Activated CD8-positive, alpha-beta memory T cell treated with anti-CD3 and anti-CD28 coated beads for 24 hours (primary cell): Measurements from ENCODE around the gene TAS2R42.
A peak's percentile ranks its signal among the peaks of the same experiment; 100 is the strongest.

Source experiments
- DNase-seq: peaks from one replicate; pipeline ENCODE4 v3.0.0-alpha.2; 2020

Gene TAS2R42, protein sequence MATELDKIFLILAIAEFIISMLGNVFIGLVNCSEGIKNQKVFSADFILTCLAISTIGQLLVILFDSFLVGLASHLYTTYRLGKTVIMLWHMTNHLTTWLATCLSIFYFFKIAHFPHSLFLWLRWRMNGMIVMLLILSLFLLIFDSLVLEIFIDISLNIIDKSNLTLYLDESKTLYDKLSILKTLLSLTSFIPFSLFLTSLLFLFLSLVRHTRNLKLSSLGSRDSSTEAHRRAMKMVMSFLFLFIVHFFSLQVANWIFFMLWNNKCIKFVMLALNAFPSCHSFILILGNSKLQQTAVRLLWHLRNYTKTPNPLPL

DNA sequence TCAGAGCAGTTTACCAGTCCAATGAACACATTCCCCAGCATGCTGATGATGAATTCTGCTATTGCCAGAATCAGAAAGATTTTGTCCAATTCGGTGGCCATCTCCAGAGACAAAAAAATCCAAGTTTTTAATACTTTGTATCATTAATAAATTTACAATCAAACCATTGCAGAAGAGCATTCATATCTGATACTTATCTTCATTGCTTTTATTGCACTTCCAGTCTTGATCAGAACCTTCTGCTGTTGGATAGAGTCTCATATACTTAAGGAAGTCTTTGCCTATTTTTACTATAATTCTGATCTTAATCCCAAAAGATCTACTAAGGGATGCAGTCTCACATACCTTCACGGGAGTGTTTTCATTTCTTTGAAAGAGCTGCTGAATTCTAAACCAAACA lies at the start of gene TAS2R42:
TAS2R42 (minus strand) TSS at position 101 of the 400 bp plus-strand sequence; CDS start at position 101, 0 bp downstream.
- no peak for DNase-seq

DNA sequence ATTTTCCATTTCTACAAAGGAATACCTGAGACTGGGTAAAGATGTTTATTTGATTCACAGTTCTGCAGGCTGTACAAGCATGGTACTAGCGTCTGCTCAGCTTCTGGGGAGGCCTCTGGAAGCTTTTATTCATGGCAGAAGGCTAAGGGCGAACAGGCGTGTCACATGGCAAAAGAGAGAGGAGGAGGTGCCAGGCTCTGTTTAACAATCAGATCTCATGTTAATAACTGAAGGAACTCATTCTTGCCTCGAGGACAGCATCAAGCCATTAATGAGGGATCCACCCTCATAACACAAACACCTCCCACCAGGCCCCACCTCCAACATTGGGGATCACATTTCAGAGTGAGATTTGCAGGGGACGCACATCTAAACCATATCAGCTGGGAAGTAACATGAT lies 46.8 kb upstream of the TAS2R42 start:
- no peak for DNase-seq

DNA sequence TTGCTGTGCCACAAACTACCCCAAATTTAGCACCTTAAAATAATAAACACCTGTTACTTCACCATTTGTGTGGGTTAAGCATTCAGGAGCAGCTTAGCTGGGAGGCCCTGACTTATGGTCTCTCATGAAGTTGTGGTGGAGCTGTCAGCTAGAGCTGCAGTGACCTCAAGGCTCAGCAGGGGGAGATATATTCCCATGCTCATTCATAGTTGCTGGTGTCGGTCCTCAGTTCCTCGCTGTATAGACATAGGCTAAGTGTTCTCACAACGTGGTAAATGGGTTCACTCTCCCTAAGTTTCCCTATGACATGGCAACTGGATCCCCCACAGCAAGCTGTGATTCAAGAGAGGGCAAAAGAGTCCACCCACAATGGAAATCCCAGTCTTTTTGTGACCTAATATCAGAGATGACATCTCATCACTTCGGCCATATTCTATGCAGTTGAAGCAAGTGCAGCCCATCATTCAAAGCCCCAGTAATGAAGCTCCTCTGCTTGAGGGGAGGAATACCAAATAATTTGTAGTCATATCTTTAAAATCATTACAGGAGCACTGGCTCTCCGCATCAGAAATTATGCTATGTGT lies 41.7 kb upstream of the TAS2R42 start:
- DNase-seq, result no peak

DNA sequence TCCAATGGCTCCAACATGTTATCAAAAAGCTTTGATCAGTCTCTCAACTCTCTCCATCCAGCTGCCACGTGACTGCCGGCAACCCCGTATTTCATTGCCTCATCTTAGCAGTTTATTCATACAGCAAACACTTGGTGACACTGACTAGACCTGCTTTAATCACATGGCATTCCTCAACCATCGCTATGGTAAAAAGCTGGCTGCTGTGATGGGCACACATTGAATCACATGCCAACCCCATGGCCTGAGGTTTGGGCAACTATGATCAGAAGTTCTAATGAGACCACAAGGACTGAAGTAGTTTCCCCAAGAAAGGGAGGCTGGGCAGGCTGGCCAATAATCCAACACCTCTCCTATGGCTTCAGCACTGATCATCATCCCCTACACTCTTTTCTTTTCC lies 40.6 kb upstream of the TAS2R42 start:
- no peak for DNase-seq

DNA sequence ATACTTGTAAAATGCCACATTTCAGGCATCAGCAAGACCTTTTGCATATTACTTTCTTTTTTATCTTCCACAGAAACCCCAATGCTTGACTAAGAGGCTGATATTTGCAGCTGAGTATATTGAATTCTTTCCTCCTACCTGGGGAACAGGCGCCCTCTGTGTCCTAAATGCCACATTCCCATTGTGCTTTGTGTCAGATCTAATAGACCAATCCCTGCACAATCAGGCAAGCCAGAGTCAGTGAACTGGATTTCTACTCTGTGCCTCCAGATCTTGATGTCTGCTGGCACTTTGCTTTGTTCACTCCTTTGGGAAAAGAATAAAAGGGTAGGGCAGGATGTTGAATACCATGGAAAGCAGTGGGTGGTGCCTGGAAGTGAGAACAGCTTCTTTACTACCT lies 22.4 kb upstream of the TAS2R42 start:
- no peak for DNase-seq

DNA sequence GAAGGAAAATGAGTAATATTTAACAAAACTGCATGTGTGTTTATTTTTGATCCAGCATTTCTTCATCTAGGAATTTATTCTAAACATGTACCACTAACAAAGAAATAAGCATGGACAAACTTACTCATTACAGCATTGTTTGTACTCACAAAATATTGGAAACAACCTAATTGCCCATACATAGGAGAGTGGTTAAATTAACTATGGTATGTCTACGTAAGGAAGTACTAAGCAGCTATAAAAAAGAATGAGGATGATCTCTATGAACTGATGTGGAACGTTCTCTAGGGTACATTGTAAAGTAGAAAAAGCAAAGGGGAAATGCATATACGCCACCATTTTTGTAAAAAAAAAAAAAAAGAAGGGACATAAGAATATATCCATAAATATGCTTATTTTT lies 17.4 kb upstream of the TAS2R42 start:
- no peak for DNase-seq

DNA sequence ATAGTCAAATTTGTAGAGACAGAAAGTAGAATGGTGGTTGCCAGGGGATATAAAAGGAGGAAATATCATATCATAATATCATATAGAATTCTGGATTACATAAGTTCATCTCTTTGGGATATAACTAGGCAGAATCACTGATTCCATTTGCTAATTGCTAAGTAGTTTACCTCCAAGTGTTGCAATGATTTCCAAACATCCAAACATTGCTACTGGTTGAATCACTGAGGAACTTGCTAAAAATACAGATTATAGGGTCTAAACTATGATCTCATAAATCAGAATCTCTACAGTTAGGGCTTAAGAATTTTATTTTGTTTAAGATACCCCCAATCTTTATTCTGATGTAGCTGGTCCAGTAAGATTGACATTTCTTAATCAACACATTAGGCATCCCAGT lies 16.1 kb upstream of the TAS2R42 start:
- no peak for DNase-seq

DNA sequence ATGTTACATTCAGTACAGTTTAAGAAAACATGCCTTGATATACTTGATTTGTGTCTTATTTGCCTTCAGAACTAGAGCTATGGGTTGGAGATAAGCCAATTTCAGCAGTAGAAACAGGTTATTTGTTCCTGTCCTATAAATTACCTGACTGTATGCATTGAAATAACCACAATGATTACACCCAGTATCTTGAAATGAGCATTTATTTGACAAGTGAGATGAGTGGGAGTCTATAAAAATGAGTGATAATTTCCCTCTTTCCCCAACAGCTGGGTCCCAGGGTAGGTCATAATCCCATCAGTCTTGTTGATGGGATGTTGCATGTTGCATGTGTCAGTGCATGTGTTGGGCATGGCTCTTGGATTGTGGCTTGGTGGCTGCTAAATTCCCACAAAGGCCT lies 3.7 kb downstream of the TAS2R42 start:
- no peak for DNase-seq

DNA sequence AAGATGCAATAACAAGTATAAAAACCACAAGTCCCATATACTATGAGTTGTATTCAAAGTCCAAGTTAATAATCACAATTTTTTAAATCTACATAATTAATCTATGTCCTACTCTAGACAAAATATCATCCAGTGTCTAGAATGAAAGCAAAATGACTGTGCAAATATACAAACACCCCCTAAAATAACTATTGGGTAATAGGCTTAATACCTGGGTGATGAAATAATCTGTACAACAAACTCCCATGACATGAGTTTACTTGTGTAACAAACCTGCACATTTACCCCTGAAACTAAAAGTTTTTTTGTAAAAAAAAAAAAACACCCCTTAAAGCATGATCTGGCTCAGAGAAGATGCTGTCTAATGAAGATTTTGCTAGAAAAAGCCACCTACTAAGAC lies 4.2 kb downstream of the TAS2R42 start:
- DNase-seq, result no peak

DNA sequence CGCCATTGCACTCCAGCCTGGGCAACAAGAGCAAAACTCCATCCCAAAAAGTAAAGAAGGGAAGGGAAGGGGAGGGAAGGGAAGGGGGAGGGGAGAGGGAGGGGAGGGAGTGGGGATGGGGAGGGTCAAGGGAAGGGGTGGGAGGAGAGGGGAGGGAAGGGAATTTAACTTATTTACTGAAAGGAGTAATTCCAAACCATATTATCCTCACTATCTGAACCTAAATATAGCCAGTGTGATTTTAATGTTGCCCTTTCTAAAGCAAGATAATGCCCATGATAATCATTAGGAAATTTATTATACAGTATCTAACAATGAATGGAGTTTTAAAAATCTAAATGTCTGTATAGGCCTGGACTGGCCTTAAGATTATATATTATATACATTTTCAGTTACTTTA lies 8.5 kb downstream of the TAS2R42 start:
- DNase-seq, result no peak

DNA sequence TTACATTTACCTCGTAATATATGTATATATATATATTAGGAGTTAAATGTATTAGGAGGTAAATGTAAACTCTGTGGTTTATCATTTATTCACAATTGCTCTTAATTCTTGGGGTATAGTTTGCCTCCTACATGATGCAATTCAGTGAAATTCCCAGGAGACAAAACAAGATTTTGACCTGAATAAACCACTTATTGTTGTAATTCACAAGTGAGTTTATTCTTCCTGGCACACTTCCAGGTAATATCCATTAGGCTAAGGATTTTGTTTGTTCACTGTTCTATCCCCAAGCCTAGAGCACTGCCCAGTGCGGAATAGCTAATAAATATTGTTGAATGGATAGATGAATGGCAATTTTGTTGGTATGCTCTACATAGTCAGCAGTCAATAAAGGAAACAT lies 12.7 kb downstream of the TAS2R42 start:
- DNase-seq, result no peak

DNA sequence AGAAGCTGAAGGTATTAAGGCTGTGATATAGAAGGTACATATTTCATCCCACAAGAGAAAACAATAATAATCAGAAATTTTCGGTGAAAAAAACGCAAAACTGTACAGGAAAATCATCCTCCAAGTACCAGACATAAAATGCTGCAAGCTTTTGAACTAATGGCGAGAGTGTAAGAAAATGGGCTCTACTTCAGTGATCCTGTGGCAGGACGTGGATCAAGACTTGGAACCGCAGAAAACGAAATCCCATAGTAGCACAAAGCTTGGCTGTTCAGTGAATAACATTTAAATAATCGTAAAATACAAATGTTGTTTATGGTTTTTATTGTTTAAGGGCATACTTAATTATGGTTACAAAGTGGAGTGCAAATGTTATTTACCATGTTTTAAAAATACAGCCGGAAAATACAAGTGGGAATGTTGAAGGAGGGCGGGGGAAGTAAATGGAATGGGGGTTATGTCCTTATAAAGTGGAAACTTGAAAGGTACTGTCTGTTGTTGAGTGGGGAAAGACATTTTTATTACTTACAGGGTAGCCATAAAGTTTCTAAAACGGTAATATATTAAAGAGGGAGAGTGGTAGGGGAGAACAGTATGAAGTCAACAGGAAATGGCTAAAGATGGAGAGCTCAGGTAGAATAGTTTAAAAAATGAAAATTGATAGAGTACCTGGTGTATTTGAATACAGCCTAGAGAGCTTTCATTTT lies 14.6 kb downstream of the TAS2R42 start:
- DNase-seq, result no peak

DNA sequence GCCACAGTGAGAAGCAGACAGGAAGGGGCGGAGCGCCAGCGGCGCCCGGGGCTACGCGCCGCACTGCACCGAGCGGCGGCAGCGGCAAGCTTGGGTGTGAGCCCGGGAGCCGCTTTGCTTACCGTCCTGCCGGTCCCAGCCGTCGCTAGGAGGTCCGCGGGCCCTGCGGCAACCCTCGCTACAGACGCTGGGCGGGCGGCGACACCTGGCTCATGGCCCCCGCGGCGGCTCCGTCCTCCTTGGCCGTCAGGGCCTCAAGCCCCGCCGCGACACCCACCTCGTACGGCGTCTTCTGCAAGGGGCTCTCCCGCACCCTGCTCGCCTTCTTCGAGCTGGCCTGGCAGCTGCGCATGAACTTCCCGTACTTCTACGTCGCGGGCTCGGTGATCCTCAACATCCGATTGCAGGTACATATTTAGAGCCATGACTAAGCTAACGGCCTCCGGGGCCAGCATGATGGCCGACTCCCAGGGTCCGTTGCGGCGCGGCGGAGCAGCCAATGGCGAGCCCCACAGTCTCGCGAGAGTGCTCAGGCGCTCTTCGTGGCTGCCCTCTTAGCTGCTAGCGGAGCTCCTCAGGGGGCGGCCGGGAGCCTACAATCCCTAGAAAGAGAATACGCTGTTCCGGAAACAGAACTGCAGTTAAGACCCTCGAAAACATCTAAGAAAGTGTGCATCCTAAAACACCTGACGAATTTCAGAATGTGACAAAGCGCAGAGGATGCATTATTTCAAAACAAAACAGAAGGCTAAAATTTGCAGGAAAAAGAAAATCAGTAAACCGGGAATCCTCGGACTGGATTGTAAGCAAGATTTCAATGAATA lies 15.4 kb downstream of the TAS2R42 start, which contains the start of gene SMIM10L1:
SMIM10L1 (plus strand) TSS at position 50 of the 824 bp plus-strand sequence; CDS start at position 213, 163 bp downstream.
- peak; percentile 92 for DNase-seq

DNA sequence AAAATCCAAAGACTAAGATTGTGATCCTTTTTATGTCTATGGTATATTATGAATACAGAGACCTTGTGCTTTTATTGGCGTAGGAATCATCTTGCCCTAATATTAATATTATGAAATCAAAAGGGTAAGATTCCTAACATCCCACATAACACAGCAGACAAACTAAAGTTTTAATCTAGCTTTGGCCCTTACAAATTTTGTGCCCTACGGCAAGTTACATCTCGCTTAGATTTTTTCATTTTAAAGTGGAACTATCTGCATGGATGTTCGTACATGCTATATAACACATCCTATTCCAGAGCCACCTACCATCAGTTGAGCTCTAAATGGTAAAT lies 16.0 kb downstream of the TAS2R42 start:
- DNase-seq, result no peak

DNA sequence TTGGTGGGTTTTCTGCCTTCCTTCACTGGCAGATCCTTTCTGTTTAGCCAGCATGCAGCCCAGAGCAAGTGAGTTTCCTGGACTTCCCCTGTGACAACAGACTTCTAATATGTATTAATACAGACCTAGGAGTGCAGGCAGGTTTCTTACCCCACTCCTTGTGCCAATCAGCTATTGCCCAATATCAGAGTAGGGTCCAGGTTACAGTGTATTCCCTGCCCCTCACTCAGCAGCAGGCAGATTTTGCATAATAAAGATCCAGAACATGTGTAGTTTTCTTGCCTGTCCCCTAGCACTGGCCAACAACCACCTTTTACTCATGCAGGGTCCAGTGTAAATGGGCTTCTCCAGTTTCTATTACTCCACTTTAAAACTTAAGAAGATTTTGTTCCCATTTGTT lies 20.4 kb downstream of the TAS2R42 start:
- DNase-seq, result no peak

DNA sequence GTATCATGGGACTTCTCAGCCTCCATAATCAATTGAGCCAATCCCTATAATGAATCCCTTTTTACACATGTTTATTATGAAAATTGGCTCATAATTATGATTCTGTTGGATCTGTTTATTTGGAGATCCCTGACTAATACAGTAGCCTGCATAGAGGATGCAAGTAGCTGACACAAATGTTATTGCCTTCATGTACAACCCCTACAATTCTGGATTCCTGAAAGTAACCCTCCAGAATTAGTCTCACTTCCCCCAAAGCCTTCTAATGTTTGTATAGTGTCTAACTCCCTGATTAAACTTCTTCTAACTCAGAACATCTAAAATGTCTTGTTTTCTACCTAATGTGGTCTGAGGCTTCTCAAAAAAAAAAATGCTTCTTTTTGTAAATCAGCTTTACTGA lies 22.4 kb downstream of the TAS2R42 start:
- no peak for DNase-seq

DNA sequence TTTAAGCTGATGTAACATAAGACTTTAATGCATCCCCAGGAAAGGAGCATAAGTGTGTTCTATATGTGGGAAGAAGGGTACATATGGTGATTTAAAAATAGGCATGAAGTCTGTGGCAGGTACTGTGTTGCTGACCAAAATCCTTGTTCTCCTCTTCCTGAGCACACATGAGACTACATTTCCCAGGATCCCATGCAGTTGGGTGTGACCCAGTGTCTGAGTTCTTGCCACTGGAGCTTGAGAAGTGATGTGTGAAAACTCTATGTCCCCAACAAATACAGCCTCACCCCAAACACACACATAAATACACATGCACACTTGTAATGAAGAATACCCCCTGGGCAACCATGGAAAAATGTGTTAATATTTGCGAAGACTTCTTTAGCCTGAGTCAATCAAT lies 24.2 kb downstream of the TAS2R42 start:
- no peak for DNase-seq

DNA sequence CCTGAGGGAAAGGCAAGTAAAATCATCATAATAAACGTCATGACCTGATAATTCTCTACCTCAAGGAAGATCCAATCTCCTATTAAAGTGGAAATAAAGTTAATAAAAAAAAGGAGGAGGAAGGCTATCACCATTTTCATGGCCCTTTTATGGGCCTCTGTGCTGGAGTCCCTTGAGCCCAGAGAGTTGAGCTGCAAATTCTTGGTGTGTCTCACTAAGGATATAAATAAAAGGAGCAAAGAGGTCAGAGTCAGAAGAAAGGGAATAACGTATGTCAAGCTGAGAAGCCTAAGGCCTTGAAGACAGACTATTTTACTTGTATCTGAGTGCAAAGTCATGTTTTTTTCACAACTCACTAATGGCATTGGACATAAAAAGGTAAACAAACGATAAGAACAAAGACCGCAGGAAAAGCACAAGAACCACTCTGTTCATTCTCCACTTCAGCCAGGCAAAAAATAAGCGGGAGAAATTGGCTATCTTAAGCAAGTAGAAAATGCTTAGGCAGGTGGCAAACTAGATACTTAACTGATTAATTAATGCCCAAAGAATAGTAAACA lies 27.8 kb downstream of the TAS2R42 start:
- DNase-seq, result no peak

DNA sequence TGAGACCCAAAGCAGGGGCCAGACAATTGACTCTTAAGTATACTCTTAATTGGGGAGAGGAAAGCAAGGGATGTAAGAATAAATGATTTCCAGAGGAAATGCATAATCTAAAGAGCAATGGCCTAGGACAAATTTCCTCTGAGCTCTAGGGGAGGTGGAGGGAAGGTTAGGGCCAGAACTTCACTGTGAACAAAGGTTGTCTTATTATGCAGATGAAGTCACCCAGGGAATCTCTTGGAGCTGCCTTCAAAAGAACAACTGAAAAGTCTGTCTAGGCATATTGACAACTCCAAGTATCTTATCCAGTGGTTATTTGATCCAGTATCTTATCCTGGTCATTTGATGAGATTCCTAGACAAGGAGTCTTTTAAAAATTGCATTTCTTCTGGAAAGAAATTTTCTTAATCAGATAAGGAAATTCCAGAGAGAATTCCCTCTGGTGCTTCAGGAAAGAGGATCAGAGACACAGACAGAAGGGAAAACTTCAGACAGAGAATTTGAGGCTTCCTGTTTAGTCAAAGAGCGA lies 32.3 kb downstream of the TAS2R42 start:
- no peak for DNase-seq

DNA sequence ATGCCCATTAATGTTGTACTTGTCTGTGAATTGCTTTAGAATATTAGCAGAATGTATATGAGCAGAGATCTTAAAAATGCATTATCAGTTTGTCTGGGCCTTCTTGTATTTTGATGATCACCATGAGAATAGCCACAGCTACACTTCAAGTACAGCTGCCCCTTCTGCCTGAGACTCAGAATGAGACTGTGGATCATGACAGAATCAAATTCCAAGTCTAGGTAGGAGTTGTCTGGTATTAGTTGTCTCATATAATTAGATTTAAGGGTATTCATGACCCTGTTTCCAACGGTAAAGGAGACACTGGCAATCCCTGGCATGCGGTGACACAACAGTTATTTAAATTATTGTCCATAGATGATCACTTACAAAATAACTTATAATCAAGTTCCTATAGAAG lies 34.0 kb downstream of the TAS2R42 start:
- DNase-seq, result no peak

DNA sequence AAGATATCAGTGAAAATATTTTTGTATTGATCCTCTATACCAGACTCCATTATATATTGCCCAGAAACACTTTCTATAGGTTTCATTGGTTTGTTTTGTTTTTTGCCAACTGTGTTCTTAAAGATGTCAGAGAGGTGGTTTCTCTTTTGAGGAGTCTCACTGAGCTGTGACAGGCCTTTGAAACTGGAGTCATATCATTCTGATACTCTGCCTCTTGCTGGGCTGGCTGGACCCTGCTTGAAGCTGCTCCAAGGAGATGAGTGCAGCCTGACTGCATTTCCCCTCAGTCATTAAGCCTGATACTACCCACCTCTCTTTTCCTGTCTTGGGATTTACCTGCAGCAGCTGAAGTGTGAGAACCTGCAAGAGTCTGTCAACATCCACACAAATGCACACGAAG lies 35.9 kb downstream of the TAS2R42 start:
- DNase-seq, result no peak

DNA sequence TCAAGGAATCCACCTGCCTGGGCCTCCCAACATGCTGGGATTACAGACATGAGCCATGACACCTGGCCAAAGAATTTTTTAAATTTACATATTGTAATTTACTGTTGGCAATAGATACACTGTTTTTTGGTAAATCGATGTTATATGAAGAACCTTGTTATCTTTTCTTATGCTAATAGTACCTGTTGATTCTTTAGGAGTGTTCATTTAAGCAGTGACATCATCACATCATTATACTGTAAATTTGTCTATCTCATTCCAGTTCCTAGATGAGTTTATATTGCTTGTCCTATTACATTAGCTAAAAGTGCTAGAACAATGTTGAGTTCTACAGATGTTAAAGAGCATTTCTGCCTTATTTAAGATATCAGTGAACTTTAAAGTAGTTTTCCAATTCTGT lies 39.3 kb downstream of the TAS2R42 start:
- no peak for DNase-seq

DNA sequence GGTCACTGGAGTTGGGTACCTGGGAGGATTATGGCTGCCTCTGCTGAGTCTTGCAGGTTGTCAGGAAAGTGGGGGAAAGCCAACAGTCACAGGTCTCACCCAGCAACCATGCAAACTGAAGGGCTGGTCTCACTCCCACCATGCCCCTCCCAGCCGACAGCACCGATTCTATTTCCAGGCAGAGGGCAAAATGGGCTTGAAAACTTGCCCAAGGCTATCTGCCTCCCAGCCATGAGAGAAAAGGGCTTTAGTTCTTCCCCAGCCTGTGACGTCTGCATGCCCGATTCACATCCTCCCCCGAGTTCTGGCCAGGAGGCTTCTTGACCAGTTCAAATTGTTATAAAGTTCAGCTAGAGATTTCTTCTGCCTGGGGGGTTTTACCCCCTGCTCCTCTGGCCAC lies 42.4 kb downstream of the TAS2R42 start:
- no peak for DNase-seq
